IMR-90 (cell line): ENCODE results near the gene CCDC107. TPM values are rescaled to one million over a fixed set of nuclear protein-coding genes. Genes with fewer than 3 reads are reported as not detected.

Experiments
- ATAC-seq: fragments of 200-7000 bp; cut with Tn5 transposase; 2 replicates; pipeline ENCODE4 v1.9.1; 2020; ENCODE audit warnings: low read depth, mild to moderate bottlenecking, moderate library complexity
- BruUV-seq: library from RNA; stranded (reverse); fragments of 400-500 nt; replicated peaks from 2 replicates; lab custom pipeline; 2021; lab: Mats Ljungman, UMichigan
- CTCF ChIA-PET: fragments of 300-600 bp; formaldehyde crosslinking; extraction: SDS; loops from one replicate; lab custom pipeline; 2021; ENCODE audit warnings: antibody characterized with exemption; lab: Yijun Ruan, JAX
- POLR2A ChIA-PET: fragments of 300-600 bp; sonication (Branson Sonifier 250); formaldehyde crosslinking; loops from one replicate; lab custom pipeline; 2022; ENCODE audit warnings: antibody characterized with exemption; ENCODE audit not compliant: unreplicated experiment; lab: Charles Lee
- DNase-seq: peaks from one replicate; pipeline ENCODE4 v3.0.0; 2013
- H2AFZ ChIP-seq: replicated peaks from 2 replicates; pipeline ENCODE3; 2013; ENCODE audit warnings: low read length, mild to moderate bottlenecking; ENCODE audit not compliant: poor library complexity
- H2AK5ac ChIP-seq: 2 replicates; pipeline ENCODE4 v1.6.1; 2013; ENCODE audit warnings: low read depth, low read length, inconsistent platforms
- H2AK9ac ChIP-seq: replicated peaks from 2 replicates; pipeline ENCODE3; 2013; ENCODE audit warnings: mild to moderate bottlenecking, low read depth, low read length, moderate library complexity; ENCODE audit not compliant: poor library complexity
- H2BK120ac ChIP-seq: 2 replicates; pipeline ENCODE4 v1.6.1; 2013; ENCODE audit warnings: low read depth, low read length, inconsistent platforms
- H2BK15ac ChIP-seq: 3 replicates; pipeline ENCODE4 v1.6.1; 2013; ENCODE audit warnings: low read depth, low read length, inconsistent platforms
- H2BK20ac ChIP-seq: 2 replicates; pipeline ENCODE4 v1.6.1; 2013; ENCODE audit warnings: low read depth, mild to moderate bottlenecking, inconsistent platforms, low read length, moderate library complexity
- H2BK5ac ChIP-seq: 2 replicates; pipeline ENCODE4 v1.6.1; 2013; ENCODE audit warnings: mild to moderate bottlenecking, low read depth, low read length, inconsistent platforms; ENCODE audit not compliant: poor library complexity, severe bottlenecking
- H3K14ac ChIP-seq: replicated peaks from 2 replicates; pipeline ENCODE4 v1.6.1; 2013; ENCODE audit warnings: low read depth, low read length, inconsistent platforms
- H3K18ac ChIP-seq: 2 replicates; pipeline ENCODE4 v1.6.1; 2013; ENCODE audit warnings: low read depth, low read length, control low read depth
- H3K23ac ChIP-seq: 2 replicates; pipeline ENCODE4 v1.6.1; 2013; ENCODE audit warnings: low read depth, low read length, inconsistent platforms
- H3K27ac ChIP-seq: 2 replicates; pipeline ENCODE4 v1.5.1; 2013; ENCODE audit warnings: mild to moderate bottlenecking, control low read depth, low read length; ENCODE audit not compliant: insufficient read depth
- H3K27me3 ChIP-seq: 2 replicates; pipeline ENCODE4 v1.6.1; 2013; ENCODE audit warnings: low read length; ENCODE audit not compliant: control insufficient read depth, insufficient read depth
- H3K36me3 ChIP-seq: 2 replicates; pipeline ENCODE4 v1.6.1; 2013; ENCODE audit warnings: low read length, mixed read lengths; ENCODE audit not compliant: control insufficient read depth, insufficient read depth
- H3K4ac ChIP-seq: 2 replicates; pipeline ENCODE4 v1.6.1; 2013; ENCODE audit warnings: low read depth, low read length, inconsistent platforms
- H3K4me1 ChIP-seq: 2 replicates; pipeline ENCODE4 v1.6.1; 2013; ENCODE audit warnings: low read length, mixed read lengths; ENCODE audit not compliant: control insufficient read depth, insufficient read depth
- H3K4me2 ChIP-seq: 2 replicates; pipeline ENCODE4 v1.6.1; 2013; ENCODE audit warnings: low read depth, mild to moderate bottlenecking, control low read depth, low read length, moderate library complexity
- H3K4me3 ChIP-seq: 2 replicates; pipeline ENCODE4 v1.5.1; 2013; ENCODE audit warnings: low read depth, mild to moderate bottlenecking, control low read depth, low read length, moderate library complexity; ENCODE audit not compliant: insufficient read depth
- H3K56ac ChIP-seq: 2 replicates; pipeline ENCODE4 v1.6.1; 2013; ENCODE audit warnings: low read length, inconsistent platforms; ENCODE audit not compliant: insufficient read depth; ENCODE audit errors: extremely low read depth
- H3K79me1 ChIP-seq, 2 experiments: 2 replicates each; pipeline ENCODE4 v1.6.1; 2013; ENCODE audit warnings: low read length in 2 of 2, inconsistent platforms in 1 of 2, low read depth in 1 of 2
- H3K9ac ChIP-seq: 2 replicates; pipeline ENCODE4 v1.6.1; 2013; ENCODE audit warnings: low read depth, low read length, control low read depth
- H3K9me1 ChIP-seq: 2 replicates; pipeline ENCODE4 v1.6.1; 2013; ENCODE audit warnings: low read length, inconsistent platforms; ENCODE audit not compliant: insufficient read depth
- H3K9me3 ChIP-seq: 2 replicates; pipeline ENCODE4 v1.6.1; 2013; ENCODE audit warnings: low read length; ENCODE audit not compliant: control insufficient read depth, insufficient read depth
- H4K20me1 ChIP-seq: 2 replicates; pipeline ENCODE4 v1.6.1; 2013; ENCODE audit warnings: low read length, inconsistent platforms; ENCODE audit not compliant: insufficient read depth
- H4K5ac ChIP-seq: 2 replicates; pipeline ENCODE4 v1.6.1; 2013; ENCODE audit warnings: mild to moderate bottlenecking, low read depth, low read length, control low read depth
- H4K8ac ChIP-seq, 2 experiments: 2 replicates each; pipeline ENCODE4 v1.6.1; 2013; ENCODE audit warnings: low read depth in 2 of 2, low read length in 2 of 2, control low read depth in 1 of 2, inconsistent platforms in 1 of 2
- H4K91ac ChIP-seq: 2 replicates; pipeline ENCODE4 v1.6.1; 2013; ENCODE audit warnings: low read depth, low read length, inconsistent platforms; ENCODE audit not compliant: insufficient read depth
- POLR2A ChIP-seq: IDR thresholded peaks from 2 replicates; pipeline ENCODE4 v1.6.1; 2012; ENCODE audit warnings: mild to moderate bottlenecking, low read depth, low read length
- RFX5 ChIP-seq: IDR thresholded peaks from 2 replicates; pipeline ENCODE4 v1.8.0; 2012; ENCODE audit warnings: low read depth, mild to moderate bottlenecking, low read length, moderate library complexity
- USF2 ChIP-seq: fragments of 150-350 bp; IDR thresholded peaks from 2 replicates; pipeline ENCODE4 v1.6.1; 2017; ENCODE audit warnings: mild to moderate bottlenecking, antibody characterized with exemption, low read length, low read depth
- WGBS, 2 experiments: methylation state at CpG; one replicate each; pipeline versions ENCODE4 v1.1.5 to v1.1.7; 2013; ENCODE audit warnings: missing lambda C conversion rate in 2 of 2; ENCODE audit not compliant: insufficient read length in 1 of 2; ENCODE audit errors: extremely low coverage in 2 of 2; 5-methylcytosine and 5-hydroxymethylcytosine counted together
- dilution Hi-C: fragments of 300-500 bp; cut with HindIII; formaldehyde crosslinking; loops from one replicate; pipeline ENCODE4 v1.14.3; 2018; ENCODE audit warnings: low sequenced_read_pairs; ENCODE audit not compliant: unreplicated experiment
- in situ Hi-C: fragments of 300-500 bp; cut with MboI; formaldehyde crosslinking; loops from 3 replicates; pipeline ENCODE4 v1.14.3; 2019; ENCODE audit warnings: low sequenced_read_pairs, inconsistent platforms, mixed read lengths
- intact Hi-C: fragments of 100-400 bp; cut with micrococcal nuclease; formaldehyde crosslinking; loops from 2 replicates; pipeline ENCODE4 v1.10.0; 2022
- polyA plus RNA-seq, 3 experiments: library from polyadenylated mRNA; depleted of rRNA; stranded (reverse); fragments of >200 nt; gene quantifications; 2 replicates each; pipeline ENCODE4 v1.2.3, GENCODE V29; 2012; ENCODE audit warnings: low replicate concordance in 1 of 3
- total RNA-seq: library from RNA; depleted of rRNA; stranded (reverse); fragments of >200 nt; gene quantifications from 2 replicates; pipeline ENCODE4 v1.2.3, GENCODE V29; 2012

The CCDC107 gene
- total and polyA plus RNA-seq, 2 of the 4 experiments (the other 2 are of a cell fraction) = 6.8 to 21.1 TPM

DNA sequence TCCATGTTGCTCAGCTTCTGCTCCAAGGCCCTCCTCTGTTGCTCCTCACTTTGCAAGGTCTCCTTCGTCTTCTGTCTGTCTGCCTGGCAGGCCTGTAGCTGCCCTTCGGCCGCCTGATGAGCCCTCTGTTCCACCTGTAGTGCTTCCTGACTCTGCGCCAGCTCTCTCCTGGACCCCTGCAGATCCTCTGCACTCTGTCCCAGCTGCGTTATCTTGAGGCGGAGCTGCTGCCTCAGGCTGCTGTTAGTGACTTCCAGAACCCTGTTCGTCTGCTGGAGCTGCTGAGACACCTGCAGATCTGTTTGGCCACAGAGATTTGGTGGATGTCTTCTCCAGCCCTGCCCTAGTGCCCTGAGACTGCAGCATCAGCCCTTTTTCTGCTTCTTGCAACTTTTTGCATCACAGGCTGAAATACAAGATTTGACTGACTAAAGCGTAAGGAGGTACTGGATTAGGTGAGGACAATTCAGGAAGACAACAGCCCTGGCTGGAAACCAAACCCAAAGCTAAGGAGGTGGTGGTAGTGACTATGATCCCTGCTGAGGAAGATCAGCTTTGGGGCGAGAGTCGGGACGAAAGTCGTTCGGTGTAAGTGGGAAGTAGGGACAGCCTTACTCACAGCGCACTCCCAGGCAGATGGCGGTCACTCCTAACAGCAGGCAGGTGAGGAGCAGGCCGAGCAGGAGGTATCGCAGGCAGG is 42.0 kb upstream of the CCDC107 start (continued):
- TF ChIP-seq POLR2A = no peak

DNA sequence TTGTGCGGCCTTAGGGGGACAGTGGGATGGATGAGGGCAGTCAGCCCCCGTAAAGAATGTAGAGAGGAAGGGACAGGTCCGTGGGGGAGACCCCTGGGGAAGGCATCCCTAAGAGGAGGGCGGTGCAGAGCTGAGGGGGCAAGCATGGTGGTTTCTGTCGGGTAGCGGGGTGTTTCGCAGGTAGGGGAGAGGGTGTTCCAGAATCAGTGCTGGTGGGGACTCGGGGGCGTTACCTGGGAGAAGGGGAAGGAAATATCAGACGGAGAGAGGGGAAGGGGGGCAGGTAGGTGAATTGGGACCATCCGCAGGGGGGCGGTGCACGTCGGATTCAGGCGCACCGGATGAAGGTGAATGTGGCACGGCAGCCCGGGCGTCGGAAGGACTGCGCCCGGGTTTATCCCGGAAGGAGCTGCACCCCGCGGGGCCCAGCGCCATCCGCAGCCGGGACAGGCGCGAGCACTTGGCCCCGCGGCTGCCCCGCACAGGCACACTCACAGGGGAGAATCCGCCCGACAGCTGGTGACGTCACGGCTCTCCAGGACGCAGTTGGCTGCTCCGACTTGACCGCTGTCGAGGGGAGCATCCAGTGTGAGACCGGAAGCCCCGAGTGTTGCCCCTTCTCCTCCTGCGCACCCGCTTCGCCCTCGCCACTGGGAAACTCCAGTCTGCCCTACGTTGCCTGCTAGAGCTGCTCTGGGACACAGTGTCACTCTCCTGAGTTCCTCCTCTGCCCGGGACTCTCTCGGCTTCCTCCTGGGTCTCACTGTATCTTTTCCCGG is 41.2 kb upstream of the CCDC107 start:
- Histone ChIP-seq H3K23ac (peak overlapping the region; percentile 75), H3K27ac (no peak overlapping the region), H2BK20ac (no peak overlapping the region), H3K56ac (no peak overlapping the region), H3K4me2 (peak overlapping the region; percentile 84), H2BK120ac (no peak overlapping the region), H3K27me3 (peaks cover 64% of the 10 kb centered on the region), H2AFZ (peak overlapping the region; percentile 94), H3K4me1 (no peaks in the 10 kb centered on the region), H3K14ac (0 out of 2 replicates have a peak overlapping the region, but pooled peaks have one; percentile 29), H4K8ac (peak overlapping the region; percentile 87 to 90; a peak in 3 of 4 replicates), H2AK9ac (peak overlapping the region; percentile 9), H4K20me1 (no peaks in the 10 kb centered on the region), H3K9me3 (no peaks in the 10 kb centered on the region; the same call in 1 of the 2 replicates), H2BK15ac (no peak overlapping the region), H3K9me1 (no peaks in the 10 kb centered on the region), H2BK5ac (no peak overlapping the region), H4K5ac (peak overlapping the region; percentile 49), H3K4ac (peak overlapping the region; percentile 56; the same call in 1 of the 2 replicates), H3K79me1 (no peaks in the 10 kb centered on the region), H3K18ac (no peak overlapping the region), H4K91ac (no peak overlapping the region), H3K36me3 (no peaks in the 10 kb centered on the region), H3K4me3 (peak overlapping the region; percentile 43), H2AK5ac (no peak overlapping the region; the same call in 1 of the 2 replicates), H3K9ac (peak overlapping the region; percentile 42)
- ATAC-seq (peak; percentile 93), DNase-seq (peak; percentile 69)
- intact Hi-C loops = no loop called here
- TF ChIP-seq RFX5 = peak; percentile 90
- no peak for TF ChIP-seq USF2
- ChIA-PET POLR2A (no interaction called here), CTCF (interaction anchor here (1.7 kb wide), 1 partner anchor 13 kb away, joined by 4 read pairs; no protein-coding TSS in a partner anchor)
- BruUV-seq = no TSS peak
- in situ Hi-C loops = no loop called here
- WGBS, 2 experiments = 5% methylated on average over 34 of the region's 51 CpGs; no CpG with 5 or more reads in 1 of the 2 experiments
- dilution Hi-C loops = no loop called here
